GM12878 (cell line): Measurements from ENCODE around the gene TRIM41. TPM values are rescaled to one million over a fixed set of nuclear protein-coding genes. Genes with fewer than 3 reads are reported as not detected.
A peak's percentile ranks its signal among the peaks of the same experiment; 100 is the strongest.

Experiments
- CREB1 ChIP-seq: IDR thresholded peaks from 2 replicates; pipeline ENCODE4 v1.6.1; 2012; ENCODE audit warnings: low read depth, mild to moderate bottlenecking, inconsistent platforms
- EED ChIP-seq: sonication (generic); IDR thresholded peaks from 2 replicates; pipeline ENCODE4 v1.6.1; 2016; ENCODE audit warnings: antibody characterized with exemption, low read depth
- HDAC2 ChIP-seq: fragments of 200-600 bp; sonication (generic); IDR thresholded peaks from 2 replicates; pipeline ENCODE4 v1.6.1; 2017
- HDGF ChIP-seq: fragments of 450-650 bp; IDR thresholded peaks from 2 replicates; pipeline ENCODE4 v1.6.1; 2016; ENCODE audit warnings: antibody characterized with exemption
- IKZF1 ChIP-seq: fragments of 450-650 bp; conservative IDR thresholded peaks from 2 replicates; pipeline ENCODE4 v1.6.1; 2017; ENCODE audit warnings: antibody characterized with exemption, mild to moderate bottlenecking
- KAT2A ChIP-seq: conservative IDR thresholded peaks from 2 replicates; pipeline ENCODE4 v1.6.1; 2011; ENCODE audit warnings: low read depth, low read length; ENCODE audit not compliant: control insufficient read depth
- NFXL1 ChIP-seq: fragments of 450-650 bp; IDR thresholded peaks from 2 replicates; pipeline ENCODE4 v1.6.1; 2017; ENCODE audit warnings: antibody characterized with exemption, mild to moderate bottlenecking, borderline replicate concordance
- NRF1 ChIP-seq: conservative IDR thresholded peaks from 2 replicates; pipeline ENCODE4 v1.6.1; 2011; ENCODE audit warnings: mild to moderate bottlenecking, low read depth, low read length, improper control_type of control experiment
- SMARCA5 ChIP-seq: fragments of 450-650 bp; IDR thresholded peaks from 2 replicates; pipeline ENCODE4 v1.6.1; 2017; ENCODE audit warnings: mild to moderate bottlenecking
- SMC3 ChIP-seq: IDR thresholded peaks from 2 replicates; pipeline ENCODE4 v1.6.1; 2011; ENCODE audit warnings: low read length, improper control_type of control experiment, borderline replicate concordance
- STAT3 ChIP-seq: IDR thresholded peaks from 2 replicates; pipeline ENCODE4 v1.6.1; 2011; ENCODE audit warnings: low read depth, low read length, improper control_type of control experiment
- SUZ12 ChIP-seq: fragments of 200-600 bp; sonication (generic); IDR thresholded peaks from one replicate; pipeline ENCODE4 v1.6.1; 2018; ENCODE audit warnings: antibody characterized with exemption, mild to moderate bottlenecking; ENCODE audit not compliant: unreplicated experiment
- YY1 ChIP-seq: IDR thresholded peaks from 2 replicates; pipeline ENCODE4 v1.6.1; 2011; ENCODE audit warnings: low read depth, mild to moderate bottlenecking, low read length
- ZSCAN29 ChIP-seq: fragments of 450-650 bp; IDR thresholded peaks from 2 replicates; pipeline ENCODE4 v1.6.1; 2017; ENCODE audit warnings: mild to moderate bottlenecking, moderate library complexity
- ZZZ3 ChIP-seq: IDR thresholded peaks from 2 replicates; pipeline ENCODE4 v1.6.1; 2011; ENCODE audit warnings: low read depth; ENCODE audit not compliant: control insufficient read depth, insufficient read length
- polyA plus RNA-seq, 11 experiments: library from polyadenylated mRNA; depleted of rRNA in 4 of 11; unstranded in 6 of 11; stranded (reverse) in 5 of 11; fragments of >200 nt; fragmentation: Nextera tagmentation in 4 of 11; fragmentation: Illumina TruSeq in 1 of 11; extraction: Ambion mirVana in 4 of 11; extraction: Trizol in 1 of 11; gene quantifications; 1 replicate in 1 of 11; 2 replicates in 10 of 11; pipeline versions ENCODE4 v1.2.1 to v1.2.3, GENCODE V29; 2011 to 2016; ENCODE audit warnings: inconsistent platforms in 2 of 11, missing spikeins in 2 of 11, low read depth in 1 of 11
- total RNA-seq, 4 experiments: library from RNA; depleted of rRNA in 3 of 4; stranded (reverse); fragments of >200 nt in 3 of 4; fragmentation: Illumina TruSeq in 1 of 4; extraction: Trizol in 1 of 4; gene quantifications; 2 replicates each; pipeline versions ENCODE4 v1.2.1 to v1.2.3, GENCODE V29; 2013 to 2021
- TF ChIP-seq, protein P1 (sequence below): fragments of 450-650 bp; IDR thresholded peaks from 2 replicates; pipeline ENCODE4 v1.6.1; 2017; ENCODE audit warnings: mild to moderate bottlenecking, moderate library complexity
- TF ChIP-seq, protein P2 (sequence below), 3 experiments: IDR thresholded peaks in 2 of 3; conservative IDR thresholded peaks in 1 of 3; 2 replicates each; pipeline ENCODE4 v1.5.1; 2011; ENCODE audit warnings: low read depth in 3 of 3, low read length in 3 of 3, mild to moderate bottlenecking in 3 of 3, control low read depth in 2 of 3, moderate library complexity in 2 of 3, inconsistent platforms in 1 of 3, mixed read lengths in 1 of 3; ENCODE audit not compliant: control insufficient read depth in 2 of 3, insufficient read depth in 1 of 3; ENCODE audit errors: extremely low read depth in 1 of 3
- TF ChIP-seq, protein P3 (sequence below): fragments of 150-350 bp; IDR thresholded peaks from 2 replicates; pipeline ENCODE4 v1.6.1; 2014; ENCODE audit warnings: mild to moderate bottlenecking, low read depth, low read length
- TF ChIP-seq, protein P4 (sequence below): fragments of 450-650 bp; IDR thresholded peaks from 2 replicates; pipeline ENCODE4 v1.6.1; 2017; ENCODE audit warnings: mild to moderate bottlenecking, moderate library complexity

The TRIM41 gene
- total and polyA plus RNA-seq, 10 of the 15 experiments (the other 5 are each of a cell fraction or from before 2014, with no cell fraction given): 1.0 to 28.9 (median 10.6) TPM

DNA sequence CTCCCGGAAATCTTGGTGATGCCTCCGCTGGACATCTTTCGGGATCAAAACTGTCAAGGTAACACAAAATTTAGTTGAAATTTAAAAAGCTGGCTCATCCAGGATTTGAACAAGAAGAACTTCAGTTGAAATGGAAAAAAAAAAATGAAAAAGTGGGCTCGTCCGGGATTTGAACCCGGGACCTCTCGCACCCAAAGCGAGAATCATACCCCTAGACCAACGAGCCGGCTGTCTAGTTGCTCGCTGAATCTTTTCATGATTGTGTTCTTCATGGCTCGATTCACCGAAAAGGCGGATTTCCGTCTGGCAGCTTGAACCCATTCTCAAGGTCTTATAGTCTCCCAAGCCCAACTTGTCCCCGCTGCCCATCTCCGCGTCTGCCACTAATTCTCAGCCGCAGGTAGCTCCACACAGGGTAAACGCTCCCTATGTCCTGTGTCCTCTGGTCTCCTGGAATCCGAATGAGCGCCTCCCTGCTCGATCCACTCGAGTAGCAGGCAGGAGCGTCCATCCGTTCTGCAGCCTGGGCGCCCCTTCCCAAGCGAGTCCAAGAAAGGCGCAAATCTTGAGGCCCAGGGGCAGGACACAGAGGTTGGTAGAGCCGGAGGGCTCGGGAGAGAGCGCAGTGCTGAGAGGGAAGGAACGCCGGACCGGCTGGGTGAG lies 34.2 kb upstream of the TRIM41 start (continued):
- TF ChIP-seq KAT2A: no peak
- TF ChIP-seq SUZ12: no peak
- TF ChIP-seq, protein P1, sequence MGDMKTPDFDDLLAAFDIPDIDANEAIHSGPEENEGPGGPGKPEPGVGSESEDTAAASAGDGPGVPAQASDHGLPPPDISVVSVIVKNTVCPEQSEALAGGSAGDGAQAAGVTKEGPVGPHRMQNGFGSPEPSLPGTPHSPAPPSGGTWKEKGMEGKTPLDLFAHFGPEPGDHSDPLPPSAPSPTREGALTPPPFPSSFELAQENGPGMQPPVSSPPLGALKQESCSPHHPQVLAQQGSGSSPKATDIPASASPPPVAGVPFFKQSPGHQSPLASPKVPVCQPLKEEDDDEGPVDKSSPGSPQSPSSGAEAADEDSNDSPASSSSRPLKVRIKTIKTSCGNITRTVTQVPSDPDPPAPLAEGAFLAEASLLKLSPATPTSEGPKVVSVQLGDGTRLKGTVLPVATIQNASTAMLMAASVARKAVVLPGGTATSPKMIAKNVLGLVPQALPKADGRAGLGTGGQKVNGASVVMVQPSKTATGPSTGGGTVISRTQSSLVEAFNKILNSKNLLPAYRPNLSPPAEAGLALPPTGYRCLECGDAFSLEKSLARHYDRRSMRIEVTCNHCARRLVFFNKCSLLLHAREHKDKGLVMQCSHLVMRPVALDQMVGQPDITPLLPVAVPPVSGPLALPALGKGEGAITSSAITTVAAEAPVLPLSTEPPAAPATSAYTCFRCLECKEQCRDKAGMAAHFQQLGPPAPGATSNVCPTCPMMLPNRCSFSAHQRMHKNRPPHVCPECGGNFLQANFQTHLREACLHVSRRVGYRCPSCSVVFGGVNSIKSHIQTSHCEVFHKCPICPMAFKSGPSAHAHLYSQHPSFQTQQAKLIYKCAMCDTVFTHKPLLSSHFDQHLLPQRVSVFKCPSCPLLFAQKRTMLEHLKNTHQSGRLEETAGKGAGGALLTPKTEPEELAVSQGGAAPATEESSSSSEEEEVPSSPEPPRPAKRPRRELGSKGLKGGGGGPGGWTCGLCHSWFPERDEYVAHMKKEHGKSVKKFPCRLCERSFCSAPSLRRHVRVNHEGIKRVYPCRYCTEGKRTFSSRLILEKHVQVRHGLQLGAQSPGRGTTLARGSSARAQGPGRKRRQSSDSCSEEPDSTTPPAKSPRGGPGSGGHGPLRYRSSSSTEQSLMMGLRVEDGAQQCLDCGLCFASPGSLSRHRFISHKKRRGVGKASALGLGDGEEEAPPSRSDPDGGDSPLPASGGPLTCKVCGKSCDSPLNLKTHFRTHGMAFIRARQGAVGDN: no peak
- no peak for TF ChIP-seq CREB1
- no peak for TF ChIP-seq NRF1
- no peak for TF ChIP-seq EED
- no peak for TF ChIP-seq ZZZ3
- TF ChIP-seq NFXL1: no peak
- TF ChIP-seq SMC3: no peak
- TF ChIP-seq HDGF: 0 out of 2 replicates have a peak, but pooled peaks have one; percentile 29
- TF ChIP-seq, protein P2, sequence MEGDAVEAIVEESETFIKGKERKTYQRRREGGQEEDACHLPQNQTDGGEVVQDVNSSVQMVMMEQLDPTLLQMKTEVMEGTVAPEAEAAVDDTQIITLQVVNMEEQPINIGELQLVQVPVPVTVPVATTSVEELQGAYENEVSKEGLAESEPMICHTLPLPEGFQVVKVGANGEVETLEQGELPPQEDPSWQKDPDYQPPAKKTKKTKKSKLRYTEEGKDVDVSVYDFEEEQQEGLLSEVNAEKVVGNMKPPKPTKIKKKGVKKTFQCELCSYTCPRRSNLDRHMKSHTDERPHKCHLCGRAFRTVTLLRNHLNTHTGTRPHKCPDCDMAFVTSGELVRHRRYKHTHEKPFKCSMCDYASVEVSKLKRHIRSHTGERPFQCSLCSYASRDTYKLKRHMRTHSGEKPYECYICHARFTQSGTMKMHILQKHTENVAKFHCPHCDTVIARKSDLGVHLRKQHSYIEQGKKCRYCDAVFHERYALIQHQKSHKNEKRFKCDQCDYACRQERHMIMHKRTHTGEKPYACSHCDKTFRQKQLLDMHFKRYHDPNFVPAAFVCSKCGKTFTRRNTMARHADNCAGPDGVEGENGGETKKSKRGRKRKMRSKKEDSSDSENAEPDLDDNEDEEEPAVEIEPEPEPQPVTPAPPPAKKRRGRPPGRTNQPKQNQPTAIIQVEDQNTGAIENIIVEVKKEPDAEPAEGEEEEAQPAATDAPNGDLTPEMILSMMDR (IDR thresholded peaks at IDR 0.05 in 2 of 3, conservative IDR thresholded peaks at IDR 0.05 in 1 of 3; ENCODE audit: control insufficient read depth in 2 of 3, extremely low read depth in 1 of 3, insufficient read depth in 1 of 3, low read depth in 3 of 3, low read length in 3 of 3): no peak
- TF ChIP-seq HDAC2: no peak
- peak; percentile 92 for TF ChIP-seq ZSCAN29
- peak; percentile 88; the same call in 1 of the 2 replicates for TF ChIP-seq SMARCA5
- TF ChIP-seq STAT3: no peak
- peak; percentile 45; the same call in 1 of the 2 replicates for TF ChIP-seq IKZF1
- TF ChIP-seq, protein P3, sequence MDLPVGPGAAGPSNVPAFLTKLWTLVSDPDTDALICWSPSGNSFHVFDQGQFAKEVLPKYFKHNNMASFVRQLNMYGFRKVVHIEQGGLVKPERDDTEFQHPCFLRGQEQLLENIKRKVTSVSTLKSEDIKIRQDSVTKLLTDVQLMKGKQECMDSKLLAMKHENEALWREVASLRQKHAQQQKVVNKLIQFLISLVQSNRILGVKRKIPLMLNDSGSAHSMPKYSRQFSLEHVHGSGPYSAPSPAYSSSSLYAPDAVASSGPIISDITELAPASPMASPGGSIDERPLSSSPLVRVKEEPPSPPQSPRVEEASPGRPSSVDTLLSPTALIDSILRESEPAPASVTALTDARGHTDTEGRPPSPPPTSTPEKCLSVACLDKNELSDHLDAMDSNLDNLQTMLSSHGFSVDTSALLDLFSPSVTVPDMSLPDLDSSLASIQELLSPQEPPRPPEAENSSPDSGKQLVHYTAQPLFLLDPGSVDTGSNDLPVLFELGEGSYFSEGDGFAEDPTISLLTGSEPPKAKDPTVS: no peak
- peak; percentile 63 for TF ChIP-seq YY1
- TF ChIP-seq, protein P4, sequence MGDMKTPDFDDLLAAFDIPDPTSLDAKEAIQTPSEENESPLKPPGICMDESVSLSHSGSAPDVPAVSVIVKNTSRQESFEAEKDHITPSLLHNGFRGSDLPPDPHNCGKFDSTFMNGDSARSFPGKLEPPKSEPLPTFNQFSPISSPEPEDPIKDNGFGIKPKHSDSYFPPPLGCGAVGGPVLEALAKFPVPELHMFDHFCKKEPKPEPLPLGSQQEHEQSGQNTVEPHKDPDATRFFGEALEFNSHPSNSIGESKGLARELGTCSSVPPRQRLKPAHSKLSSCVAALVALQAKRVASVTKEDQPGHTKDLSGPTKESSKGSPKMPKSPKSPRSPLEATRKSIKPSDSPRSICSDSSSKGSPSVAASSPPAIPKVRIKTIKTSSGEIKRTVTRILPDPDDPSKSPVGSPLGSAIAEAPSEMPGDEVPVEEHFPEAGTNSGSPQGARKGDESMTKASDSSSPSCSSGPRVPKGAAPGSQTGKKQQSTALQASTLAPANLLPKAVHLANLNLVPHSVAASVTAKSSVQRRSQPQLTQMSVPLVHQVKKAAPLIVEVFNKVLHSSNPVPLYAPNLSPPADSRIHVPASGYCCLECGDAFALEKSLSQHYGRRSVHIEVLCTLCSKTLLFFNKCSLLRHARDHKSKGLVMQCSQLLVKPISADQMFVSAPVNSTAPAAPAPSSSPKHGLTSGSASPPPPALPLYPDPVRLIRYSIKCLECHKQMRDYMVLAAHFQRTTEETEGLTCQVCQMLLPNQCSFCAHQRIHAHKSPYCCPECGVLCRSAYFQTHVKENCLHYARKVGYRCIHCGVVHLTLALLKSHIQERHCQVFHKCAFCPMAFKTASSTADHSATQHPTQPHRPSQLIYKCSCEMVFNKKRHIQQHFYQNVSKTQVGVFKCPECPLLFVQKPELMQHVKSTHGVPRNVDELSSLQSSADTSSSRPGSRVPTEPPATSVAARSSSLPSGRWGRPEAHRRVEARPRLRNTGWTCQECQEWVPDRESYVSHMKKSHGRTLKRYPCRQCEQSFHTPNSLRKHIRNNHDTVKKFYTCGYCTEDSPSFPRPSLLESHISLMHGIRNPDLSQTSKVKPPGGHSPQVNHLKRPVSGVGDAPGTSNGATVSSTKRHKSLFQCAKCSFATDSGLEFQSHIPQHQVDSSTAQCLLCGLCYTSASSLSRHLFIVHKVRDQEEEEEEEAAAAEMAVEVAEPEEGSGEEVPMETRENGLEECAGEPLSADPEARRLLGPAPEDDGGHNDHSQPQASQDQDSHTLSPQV: no peak
